Measurements from ENCODE around the gene CDC42BPA. TPM values are rescaled to one million over a fixed set of nuclear protein-coding genes. Genes with fewer than 3 reads are reported as not detected.
A peak's percentile ranks its signal among the peaks of the same experiment; 100 is the strongest.

CDC42BPA gene
- polyA plus RNA-seq, 1 donor (not counting 4 experiments of a cell fraction or from before 2014, with no cell fraction given) = 9.2 TPM

- no peak for TF ChIP-seq CTCF (optimal IDR thresholded peaks at IDR 0.05 in 1 of 3, IDR thresholded peaks at IDR 0.05 in 1 of 3, conservative IDR thresholded peaks at IDR 0.05 in 1 of 3; ENCODE audit: extremely low read depth in 1 of 3, insufficient read depth in 2 of 3, low read length in 3 of 3)
- TF ChIP-seq EZH2 (IDR thresholded peaks at IDR 0.05; ENCODE audit: low read length) = no peak
- H3K36me3 ChIP-seq (ENCODE audit: control insufficient read depth in 2 of 2, extremely low read depth in 1 of 2, insufficient read depth in 2 of 2, low read length in 2 of 2) = no peaks in the 10 kb centered on the region
- dilution Hi-C loops (cut with MboI; ENCODE audit: extremely low pct_ligation_motif_present, low sequenced_read_pairs) = no loop called here
- no peaks in the 10 kb centered on the region for H4K20me1 ChIP-seq (ENCODE audit: control insufficient read depth, extremely low read depth, insufficient read depth, low read length)
- no peaks in the 10 kb centered on the region for H3K79me2 ChIP-seq (ENCODE audit: control insufficient read depth, insufficient read depth, low read length)
- DNase-seq (ENCODE audit: low read depth, low spot score) (no peak), FAIRE-seq (no peak)
- no peaks in the 10 kb centered on the region for H3K9me1 ChIP-seq (ENCODE audit: control insufficient read depth, extremely low read depth, insufficient read depth, low read length)
- H3K4me1 ChIP-seq (ENCODE audit: control insufficient read depth, extremely low read depth, insufficient read depth, low read length) = no peaks in the 10 kb centered on the region
- no peak overlapping the region for H3K27ac ChIP-seq (ENCODE audit: control insufficient read depth, insufficient read depth, low read length)
- no peaks in the 10 kb centered on the region for H3K9me3 ChIP-seq (ENCODE audit: control insufficient read depth, low read depth, low read length)
- H3K4me3 ChIP-seq (ENCODE audit: control insufficient read depth in 2 of 3, extremely low read depth in 1 of 3, insufficient read depth in 2 of 3, low read depth in 1 of 3, low read length in 3 of 3) = no peak overlapping the region
- H3K9ac ChIP-seq (ENCODE audit: control insufficient read depth, extremely low read depth, insufficient read depth, low read length) = no peak overlapping the region
- H2AFZ ChIP-seq (ENCODE audit: control insufficient read depth, low read length) = no peak overlapping the region
- H3K27me3 ChIP-seq (ENCODE audit: control insufficient read depth, extremely low read depth, insufficient read depth, low read length) = no peaks in the 10 kb centered on the region
- H3K4me2 ChIP-seq (ENCODE audit: control insufficient read depth, extremely low read depth, insufficient read depth, low read depth, low read length) = no peak overlapping the region
Observed at GRCh38 chr1:227349967-227350366, 31.7 kb upstream of the CDC42BPA start.

DNA sequence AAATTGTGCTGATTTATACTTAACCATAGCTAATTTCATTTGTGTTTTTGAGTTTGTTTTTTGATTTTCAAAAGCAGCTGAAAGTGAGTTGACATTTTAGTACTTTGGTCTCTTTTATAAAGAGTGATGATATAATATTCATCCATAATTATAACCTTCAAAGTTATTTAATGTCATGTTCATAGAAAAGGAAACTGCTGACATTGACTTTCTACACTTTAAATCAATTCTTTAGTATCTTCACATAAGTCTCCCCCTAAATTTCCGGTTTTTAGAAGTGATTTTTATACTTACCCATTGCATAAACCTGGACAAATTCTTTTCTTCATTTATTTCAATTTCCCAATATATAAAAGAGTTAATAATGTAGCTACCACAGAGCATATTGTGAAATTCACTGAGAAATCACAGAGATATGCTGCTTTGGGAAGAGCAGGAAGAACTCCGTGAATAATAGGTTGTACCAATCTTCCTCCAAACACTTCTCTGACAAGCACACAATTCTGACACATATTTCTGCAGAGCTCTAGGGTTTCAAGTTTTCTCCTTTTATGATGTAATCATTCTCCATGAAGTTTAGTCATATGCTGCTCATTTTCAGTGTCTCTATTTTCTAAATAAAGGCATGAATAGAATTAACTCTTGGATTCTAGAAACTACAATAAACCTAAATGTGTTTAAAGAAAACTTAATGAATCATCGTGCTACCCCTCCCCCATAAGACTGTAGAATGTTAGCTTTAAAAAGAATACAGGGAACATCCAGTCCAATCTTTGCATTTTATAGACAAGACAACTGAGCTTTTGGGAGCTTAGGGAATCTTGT lies 25.6 kb upstream of the CDC42BPA start:
- Histone ChIP-seq H3K27ac (ENCODE audit: control insufficient read depth, insufficient read depth, low read length) (peak overlapping the region; percentile 28), H3K9me1 (ENCODE audit: control insufficient read depth, extremely low read depth, insufficient read depth, low read length) (no peaks in the 10 kb centered on the region), H3K4me1 (ENCODE audit: control insufficient read depth, extremely low read depth, insufficient read depth, low read length) (peaks cover 6% of the 10 kb centered on the region), H4K20me1 (ENCODE audit: control insufficient read depth, extremely low read depth, insufficient read depth, low read length) (no peaks in the 10 kb centered on the region), H2AFZ (ENCODE audit: control insufficient read depth, low read length) (no peak overlapping the region), H3K79me2 (ENCODE audit: control insufficient read depth, insufficient read depth, low read length) (no peaks in the 10 kb centered on the region), H3K36me3 (ENCODE audit: control insufficient read depth in 2 of 2, extremely low read depth in 1 of 2, insufficient read depth in 2 of 2, low read length in 2 of 2) (no peaks in the 10 kb centered on the region), H3K9me3 (ENCODE audit: control insufficient read depth, low read depth, low read length) (no peaks in the 10 kb centered on the region), H3K4me3 (ENCODE audit: control insufficient read depth in 2 of 3, extremely low read depth in 1 of 3, insufficient read depth in 2 of 3, low read depth in 1 of 3, low read length in 3 of 3) (no peak overlapping the region), H3K9ac (ENCODE audit: control insufficient read depth, extremely low read depth, insufficient read depth, low read length) (no peak overlapping the region), H3K27me3 (ENCODE audit: control insufficient read depth, extremely low read depth, insufficient read depth, low read length) (no peaks in the 10 kb centered on the region), H3K4me2 (ENCODE audit: control insufficient read depth, extremely low read depth, insufficient read depth, low read depth, low read length) (peak overlapping the region; percentile 63)
- no peak for TF ChIP-seq EZH2 (IDR thresholded peaks at IDR 0.05; ENCODE audit: low read length)
- TF ChIP-seq CTCF (optimal IDR thresholded peaks at IDR 0.05 in 1 of 3, IDR thresholded peaks at IDR 0.05 in 1 of 3, conservative IDR thresholded peaks at IDR 0.05 in 1 of 3; ENCODE audit: extremely low read depth in 1 of 3, insufficient read depth in 2 of 3, low read length in 3 of 3) = no peak
- dilution Hi-C loops (cut with MboI; ENCODE audit: extremely low pct_ligation_motif_present, low sequenced_read_pairs) = no loop called here
- DNase-seq (ENCODE audit: low read depth, low spot score) (no peak), FAIRE-seq (no peak)
